Stimulated activated CD8-positive, alpha-beta memory T cell treated with anti-CD3 and anti-CD28 coated beads, Interleukin-15, amount 100 ng/mL, for 4 hours (primary cell): ENCODE data around the gene RNF181.
"Not testable (repeated sequence)": the region's sequence is repeated elsewhere in the genome, so short reads cannot be mapped to it uniquely, and the experiment has no call there.

ENCODE experiments used
- DNase-seq, 2 donors: peaks; one replicate each; pipeline ENCODE4 v3.0.0-alpha.2; 2020; ENCODE audit warnings: low read depth in 2 of 2

RNF181 gene

DNA sequence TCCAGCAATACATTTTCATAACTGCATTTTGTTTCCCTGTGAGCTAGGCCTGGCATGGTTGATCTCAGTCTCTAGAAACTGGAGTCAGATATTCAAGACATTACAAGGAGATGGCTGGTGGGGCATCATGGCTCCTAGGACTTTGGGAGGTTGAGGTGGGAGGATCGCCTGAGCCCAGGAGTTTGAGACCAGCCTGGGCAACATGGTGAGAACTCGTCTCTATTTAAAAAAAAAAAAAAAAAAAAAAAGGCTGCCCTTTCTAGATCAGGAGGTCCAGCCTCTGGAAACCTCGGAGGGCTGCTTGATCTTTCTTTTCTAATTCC, 18.5 kb upstream of the RNF181 start:
- DNase-seq: no peak

DNA sequence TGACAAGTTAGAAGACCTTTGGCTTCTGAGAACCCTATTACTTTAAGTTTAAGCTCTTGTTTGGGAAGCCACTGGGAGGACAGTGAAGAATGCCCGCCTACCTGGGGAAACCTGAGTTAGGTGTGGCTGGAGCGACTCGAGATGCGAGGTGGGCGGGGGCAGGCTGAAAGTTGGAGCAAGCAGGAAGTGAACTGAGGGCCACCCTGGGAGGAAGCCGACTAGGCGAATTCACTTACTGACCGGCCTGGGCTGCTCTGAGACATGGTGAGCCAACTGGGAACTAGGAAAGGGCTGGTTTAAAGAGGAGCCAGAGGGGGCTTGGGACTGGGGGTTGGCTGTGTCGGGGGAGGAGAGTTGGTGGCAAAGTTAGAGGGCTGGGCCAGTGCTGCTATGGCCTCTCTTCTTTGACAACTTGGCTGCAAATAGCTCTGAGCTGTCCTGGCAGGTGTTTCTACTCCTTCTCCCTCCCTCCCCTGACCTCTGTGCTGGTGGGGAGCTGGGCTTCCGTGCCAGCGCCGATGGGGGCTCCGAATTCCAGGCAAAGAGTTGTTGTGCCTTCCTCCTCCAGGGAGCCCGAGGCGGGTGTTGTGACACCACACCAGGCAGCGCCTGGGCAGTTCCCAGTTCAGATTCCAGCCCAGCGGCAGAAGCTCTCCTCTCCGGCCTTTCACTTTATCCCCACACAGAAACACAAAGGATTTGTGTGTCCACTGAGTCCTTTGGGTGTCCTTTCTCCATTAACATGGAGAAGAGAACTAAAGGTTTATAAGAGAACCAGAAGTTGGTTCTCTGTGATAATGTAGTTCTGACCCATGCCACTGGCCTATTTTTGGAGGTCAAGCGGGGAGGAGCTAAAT, 17.9 kb upstream of the RNF181 start, which contains the start of gene VAMP8:
TSS of gene VAMP8 (plus strand) at position 201 of the 857 bp plus-strand sequence. CDS start at position 262, 61 bp downstream.
- DNase-seq: peak in 1 of 2 donors; percentile 21

DNA sequence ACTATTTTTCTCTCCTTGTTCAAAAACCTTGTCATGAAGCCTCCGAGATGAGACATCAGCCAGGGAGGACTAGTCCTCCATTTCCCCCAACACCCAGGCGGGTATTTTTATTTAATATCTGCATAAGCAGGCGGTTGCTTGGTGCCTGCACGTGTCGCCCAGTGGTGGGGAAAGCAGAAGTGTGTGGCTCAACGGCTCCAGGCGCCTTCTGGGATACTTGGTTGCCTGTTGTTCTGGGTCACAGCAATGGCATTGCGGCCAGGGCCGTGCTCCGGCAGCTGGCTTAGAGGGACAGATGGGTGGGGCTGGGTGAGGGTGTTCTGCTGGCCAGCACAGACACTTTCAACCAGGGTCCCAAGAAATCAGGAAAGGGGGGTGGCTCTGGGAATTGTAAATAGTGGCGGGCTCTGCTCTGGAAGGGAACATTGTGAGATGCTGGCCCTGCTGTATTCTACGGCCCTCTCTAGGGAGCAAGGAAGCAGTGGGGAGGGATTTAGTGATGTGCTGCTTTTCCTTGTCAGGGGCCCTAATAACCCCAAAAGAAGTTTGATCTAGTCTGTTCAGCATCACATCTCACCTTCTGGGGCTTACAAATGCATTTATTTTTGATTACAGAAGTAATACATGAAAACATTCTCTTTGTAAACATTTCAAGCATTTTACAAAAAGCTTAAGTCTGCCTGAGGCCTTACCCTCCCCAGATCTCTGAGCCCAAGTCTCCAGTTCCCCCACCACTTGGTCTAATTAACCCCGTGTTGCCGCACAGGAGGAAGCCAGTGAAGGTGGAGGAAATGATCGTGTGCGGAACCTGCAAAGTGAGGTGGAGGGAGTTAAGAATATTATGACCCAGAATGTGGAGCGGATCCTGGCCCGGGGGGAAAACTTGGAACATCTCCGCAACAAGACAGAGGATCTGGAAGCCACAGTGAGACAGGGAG, 17.0 kb upstream of the RNF181 start:
- DNase-seq: no peak

DNA sequence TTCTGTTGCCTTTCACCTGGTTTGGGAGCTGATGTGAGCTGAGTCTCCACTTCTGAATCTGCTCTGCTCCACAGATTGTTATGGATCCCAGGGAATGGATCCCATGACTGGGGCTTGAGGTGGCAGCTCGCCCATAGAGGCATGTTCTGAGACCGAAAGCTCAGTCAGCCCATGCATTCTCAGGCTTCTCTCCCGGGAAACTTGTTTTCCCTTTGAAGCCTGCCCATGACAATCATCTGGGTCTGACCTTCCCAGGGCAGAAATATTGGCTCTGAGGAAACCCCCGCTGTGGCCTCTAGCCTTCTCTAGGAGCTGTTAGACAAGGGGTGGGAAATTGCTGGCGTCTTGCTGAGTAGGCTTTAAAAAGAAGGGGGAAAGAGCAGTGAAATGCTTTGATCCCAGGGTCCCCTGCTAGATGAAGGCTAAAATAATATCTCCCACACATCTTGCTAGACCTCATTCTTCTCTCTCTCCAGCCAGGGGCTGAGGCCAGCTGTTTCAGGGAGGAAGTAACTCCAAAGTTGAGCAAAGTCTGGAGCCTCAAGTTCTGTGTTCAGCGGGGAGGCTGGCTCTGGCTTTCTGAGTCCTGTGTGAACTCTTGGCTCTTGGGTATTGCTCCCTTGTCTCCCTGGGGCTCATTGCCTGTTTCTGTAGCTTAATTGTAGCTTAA, 16.1 kb upstream of the RNF181 start:
- DNase-seq: no peak

DNA sequence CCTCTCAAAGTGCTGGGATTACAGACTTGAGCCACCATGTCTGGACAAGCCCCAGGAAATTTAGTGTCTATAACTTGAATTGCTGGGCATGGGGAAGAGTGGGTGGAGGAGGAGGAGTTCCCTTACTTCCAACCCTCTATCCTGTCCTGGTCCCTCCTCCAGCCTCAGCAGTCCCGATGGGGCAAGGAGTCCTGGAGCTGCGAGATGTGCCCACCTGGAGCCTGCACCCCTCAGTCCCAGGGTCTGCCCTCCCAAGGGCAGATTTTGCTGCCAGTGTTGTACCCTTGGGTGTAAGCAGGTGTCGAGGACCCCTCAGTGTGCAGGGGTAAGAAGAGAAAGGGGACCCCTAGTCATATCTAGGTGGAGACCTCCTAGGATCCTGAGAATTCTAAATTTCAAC, 15.3 kb upstream of the RNF181 start:
- no peak for DNase-seq

DNA sequence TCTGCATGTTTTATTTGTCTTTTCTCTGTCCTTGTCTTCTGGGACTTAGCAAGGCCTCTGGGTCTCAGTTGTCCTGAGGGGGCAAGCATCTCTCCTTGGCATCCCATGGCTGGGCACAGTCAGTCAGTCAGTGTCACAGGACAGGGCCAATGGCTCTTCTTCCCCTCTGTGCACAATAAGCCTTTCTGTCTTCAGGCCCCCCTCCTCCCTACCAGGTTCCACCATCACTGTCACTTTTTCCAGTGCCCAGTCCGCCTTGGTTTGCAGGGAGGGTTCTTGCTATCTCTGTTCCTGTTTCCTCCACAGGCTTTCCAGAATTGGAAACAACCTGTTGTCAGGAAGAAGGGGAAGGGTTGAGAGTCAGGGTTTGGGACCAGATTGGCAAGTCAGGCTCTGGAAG, 13.1 kb upstream of the RNF181 start:
- no peak for DNase-seq

DNA sequence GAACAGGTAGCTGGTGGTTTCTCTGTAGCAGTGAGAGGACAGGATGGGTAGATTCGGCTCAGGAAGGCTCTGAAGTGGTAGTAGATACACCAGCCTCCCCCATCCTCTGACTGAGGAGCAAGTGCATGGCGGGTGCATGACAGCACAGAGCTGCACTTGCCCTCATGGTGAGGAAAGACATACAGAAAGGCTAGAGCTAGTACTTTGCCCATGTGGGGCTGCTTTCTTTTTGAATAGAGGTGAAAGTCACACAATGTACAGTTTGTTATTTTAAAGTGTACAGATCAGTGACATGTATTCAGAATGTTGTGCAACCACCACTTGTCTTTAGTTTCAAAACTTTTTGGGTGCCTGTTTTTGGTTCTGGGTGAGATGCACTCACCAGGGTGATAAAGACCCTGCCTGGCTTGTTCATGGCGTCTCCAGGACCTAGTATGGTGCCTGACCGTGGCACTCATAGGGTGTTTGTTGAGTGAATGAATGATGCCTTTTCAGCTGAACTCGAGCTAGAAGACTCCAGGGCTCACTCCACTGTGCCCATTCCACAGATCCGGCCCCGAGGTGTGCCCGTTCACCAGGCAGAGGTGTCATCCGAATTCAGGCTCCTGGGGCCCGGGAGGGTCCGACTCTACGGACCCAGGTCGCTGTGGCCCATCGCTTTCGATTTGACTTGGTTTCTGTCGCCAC, 11.7 kb upstream of the RNF181 start:
- no peak for DNase-seq

DNA sequence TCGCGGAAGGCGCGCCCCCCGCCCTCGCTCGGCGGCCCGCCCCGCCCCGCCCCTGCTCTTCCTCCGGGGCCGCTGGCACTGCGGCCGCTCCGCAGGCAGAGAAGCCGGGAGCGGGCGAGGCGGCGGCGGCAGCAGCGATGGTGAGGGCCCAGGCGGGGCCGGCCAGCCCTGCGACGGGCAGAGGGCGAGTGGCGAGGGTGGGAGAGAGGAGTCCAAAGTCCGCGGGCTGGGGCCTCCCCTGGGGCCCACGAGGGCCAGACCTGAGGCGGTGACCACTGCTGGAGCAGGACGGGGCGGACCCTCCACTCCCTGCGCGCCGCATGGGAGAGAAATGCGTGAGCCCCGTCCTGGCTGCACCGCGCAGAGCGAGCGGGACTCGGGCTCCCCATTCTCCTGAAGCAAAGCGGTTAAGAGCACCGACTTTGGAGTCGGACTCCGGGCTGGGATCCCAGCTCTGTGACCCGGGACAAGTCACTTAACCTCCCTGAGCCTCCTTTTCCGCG, 11.1 kb upstream of the RNF181 start, which contains the start of gene VAMP5:
TSS of gene VAMP5 (plus strand) at position 78 of the 503 bp plus-strand sequence. CDS start at position 138, 60 bp downstream.
- peak in 1 of 2 donors; percentile 18 for DNase-seq

DNA sequence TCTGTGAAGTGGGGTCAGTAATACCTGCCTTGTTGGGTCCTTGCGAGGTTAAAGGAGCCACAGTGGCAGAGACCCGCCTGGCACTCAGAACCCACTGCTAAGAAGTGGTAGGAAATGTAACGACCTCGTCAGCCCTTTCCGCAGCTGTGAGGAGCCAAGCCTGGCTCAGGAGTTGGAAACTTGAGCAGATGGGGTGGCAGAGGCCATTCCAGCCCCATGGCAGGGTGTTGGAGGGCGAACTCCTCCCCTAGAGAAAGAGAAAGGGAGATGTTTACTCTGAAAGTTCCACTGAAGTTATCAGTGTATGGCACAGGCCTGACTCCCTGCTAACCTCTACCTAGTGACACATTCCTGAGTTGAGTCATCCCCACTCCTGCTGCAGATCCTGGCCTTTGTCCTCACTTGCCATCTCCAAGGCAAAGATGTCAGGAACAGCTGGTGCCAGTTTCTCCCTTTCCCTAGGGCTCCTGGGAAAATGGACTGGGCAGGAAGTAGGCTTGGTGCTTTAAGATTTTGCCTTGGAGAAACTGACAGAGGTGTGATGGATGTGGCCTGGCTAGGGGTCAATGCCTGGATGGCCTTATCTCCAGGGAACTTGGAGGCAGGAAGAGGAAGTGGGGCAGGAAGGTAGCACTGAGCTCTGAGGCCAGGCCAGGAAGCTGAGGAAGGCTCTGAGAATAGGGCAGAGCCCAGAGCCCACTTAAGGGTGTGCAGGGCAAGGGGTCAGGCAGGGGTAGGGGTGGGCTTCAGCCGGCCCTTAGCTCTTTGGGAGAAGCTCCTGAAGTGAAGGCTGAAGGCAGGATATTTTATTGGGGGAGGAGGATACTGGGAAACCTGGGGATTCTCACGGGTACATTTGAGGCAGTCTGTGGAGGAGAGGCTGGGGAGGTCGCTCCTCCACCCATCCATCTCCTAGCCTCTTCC, 10.4 kb upstream of the RNF181 start:
- DNase-seq: no peak

DNA sequence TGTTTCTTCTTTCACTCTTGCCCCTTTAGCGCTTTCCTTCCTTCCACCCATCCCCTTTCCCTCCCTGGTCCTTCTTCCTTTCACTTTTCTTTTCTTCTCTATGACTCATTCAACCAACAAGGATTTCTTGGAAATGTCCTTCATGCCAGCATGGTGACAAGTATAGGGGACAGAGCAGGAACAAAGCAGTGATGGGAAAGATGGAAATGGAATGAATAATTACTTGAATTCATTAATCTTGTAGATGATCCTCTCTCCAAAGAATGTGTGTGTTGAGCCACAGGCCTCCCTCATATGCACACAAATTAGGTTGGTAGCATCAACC, 9.8 kb upstream of the RNF181 start:
- DNase-seq: no peak

DNA sequence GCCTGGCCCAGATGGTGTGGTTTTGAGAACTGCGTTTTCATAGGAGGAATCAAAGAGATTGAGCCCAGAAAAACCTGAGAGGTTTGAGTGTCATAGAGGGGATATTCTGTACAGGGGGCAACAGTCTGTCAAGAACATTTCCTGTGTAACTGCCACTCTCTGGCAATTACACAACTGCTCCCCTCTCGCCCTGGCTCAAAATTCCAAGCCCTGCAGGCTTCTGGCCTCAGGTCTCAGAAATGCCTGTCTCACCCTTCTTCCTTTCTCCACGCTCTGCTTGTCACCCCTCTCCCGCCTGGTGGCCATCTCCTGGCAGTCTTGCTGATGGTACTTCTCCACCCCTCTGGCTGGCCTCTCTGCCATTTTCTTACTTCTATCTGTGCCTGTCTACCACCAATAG, 7.3 kb upstream of the RNF181 start:
- DNase-seq: no peak

DNA sequence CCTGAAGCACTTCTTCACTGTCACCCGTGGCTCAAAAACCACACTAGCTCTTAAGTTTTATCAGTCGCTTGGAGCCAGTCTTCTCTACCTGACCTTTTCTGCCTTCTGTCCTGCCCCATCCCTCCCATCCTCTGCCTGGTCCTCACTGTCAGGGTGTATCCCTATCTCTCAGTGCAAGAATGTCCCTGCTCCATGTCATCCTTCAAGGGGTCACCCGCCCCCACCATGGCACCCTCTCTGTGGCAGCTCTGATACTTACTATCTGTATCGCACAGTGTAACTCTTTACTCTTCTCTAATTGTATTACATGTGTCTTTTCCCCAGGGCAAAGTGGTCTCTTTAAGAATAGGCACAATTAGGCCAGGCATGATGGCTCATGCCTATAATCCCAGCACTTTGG, 6.9 kb upstream of the RNF181 start:
- no peak for DNase-seq

DNA sequence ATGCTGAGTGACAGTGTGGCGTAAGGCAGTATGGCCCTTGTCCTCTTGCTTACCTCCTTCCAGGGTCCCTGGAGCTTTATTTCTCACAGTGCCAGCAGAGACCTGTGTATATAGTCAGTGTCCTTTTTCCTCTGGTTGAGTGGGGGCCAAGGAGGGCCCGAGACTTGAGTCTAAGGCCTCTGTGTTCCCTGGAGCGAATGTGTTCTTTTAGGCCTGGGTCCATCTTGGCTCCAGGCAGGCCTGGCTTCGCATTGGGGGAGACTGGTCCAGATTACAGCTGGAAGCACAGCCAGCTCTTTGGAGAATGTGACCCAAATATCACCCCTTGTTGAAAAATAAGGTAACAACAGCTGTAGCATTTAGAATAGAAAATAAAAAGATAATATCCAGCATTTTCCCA, 6.4 kb upstream of the RNF181 start:
- DNase-seq: no peak

DNA sequence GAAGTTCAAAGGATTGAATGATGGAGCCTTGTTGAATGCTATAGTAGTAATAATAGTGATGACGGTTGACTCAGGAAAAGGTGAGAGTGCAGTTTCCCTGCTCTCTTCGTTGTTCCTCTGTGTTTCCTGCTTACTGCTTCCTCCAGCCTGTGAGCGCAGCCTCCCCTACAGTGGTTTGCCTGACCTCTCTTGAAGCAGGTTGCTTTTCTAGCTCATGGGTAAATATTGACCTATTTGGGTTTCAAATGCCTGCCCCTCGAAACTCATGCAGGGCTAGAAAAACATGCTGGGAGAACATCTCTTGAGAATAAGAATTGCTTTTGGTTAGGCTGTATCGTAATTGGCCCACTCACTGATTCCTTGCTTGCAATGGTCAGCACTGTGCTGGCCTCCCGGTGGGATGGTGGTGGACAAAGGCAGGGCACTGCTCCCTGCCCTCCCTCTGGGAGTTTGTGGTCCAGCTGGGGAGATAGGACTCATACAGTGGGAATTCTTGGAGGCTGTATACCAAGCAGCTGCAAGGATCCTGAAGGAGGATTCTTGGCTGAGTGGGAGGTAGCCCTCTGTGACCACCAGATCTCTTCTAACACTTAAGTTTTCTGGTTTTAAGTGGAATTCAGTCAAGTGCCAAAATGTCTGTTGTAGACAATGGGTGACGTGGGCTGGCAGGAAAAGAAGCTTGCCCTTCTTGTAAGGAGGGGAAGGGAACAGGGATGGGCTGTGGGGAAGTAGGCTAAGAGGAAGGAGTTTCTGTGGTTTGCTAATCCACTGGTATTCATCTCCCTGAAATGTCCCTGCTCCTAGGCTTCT, 5.4 kb upstream of the RNF181 start:
- no peak for DNase-seq

DNA sequence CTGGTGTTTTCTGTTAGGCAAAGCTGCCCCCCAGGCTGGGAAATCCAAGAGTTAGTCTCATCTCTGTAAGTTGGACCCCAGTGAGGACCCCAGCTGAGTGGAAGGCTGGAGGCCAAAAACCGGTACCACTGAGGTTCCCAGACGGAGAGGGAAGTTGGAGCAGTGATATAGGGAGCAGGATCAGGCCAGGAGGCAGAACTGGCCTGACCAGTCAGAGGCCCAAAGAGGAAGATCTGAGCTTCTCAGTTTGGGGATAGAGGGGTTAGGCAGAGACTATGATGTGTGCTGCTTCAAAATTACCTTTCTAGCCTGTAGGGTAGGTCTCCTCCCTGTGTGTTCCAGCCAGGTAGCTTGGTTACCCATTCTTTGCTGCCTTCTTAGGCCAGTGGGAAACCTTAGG, 4.6 kb upstream of the RNF181 start:
- DNase-seq: no peak

DNA sequence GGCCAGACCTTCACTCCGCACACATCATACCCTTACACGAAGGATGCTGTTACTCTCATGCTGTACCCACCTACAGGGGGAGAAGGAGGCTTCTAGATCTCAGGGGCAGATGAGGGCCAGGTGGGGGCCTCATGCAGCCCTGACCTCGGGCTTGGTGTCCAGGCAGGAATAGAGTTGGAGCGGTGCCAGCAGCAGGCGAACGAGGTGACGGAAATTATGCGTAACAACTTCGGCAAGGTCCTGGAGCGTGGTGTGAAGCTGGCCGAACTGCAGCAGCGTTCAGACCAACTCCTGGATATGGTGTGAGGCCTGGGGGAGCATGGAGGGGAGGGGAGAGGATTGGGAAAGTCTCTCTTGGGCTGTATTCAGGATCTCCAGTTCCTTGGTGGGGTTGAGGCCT, 4.0 kb upstream of the RNF181 start:
- no peak for DNase-seq

DNA sequence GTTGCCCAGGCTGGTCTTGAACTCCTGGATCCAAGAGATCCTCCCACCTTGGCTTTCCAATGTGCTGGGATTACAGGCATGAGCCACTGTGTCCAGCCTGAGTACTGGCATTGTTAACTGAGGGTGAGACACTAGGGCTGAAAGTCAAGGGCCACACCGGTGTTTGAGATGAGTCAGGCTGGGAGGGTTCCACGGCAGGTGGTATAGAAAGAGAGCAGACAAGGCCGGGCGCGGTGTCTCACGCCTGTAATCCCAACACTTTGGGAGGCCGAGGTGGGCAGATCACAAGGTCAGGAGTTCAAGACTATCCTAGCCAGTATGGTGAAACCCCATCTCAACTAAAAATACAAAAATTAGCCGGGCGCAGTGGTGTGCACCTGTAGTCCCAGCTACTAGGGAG, 3.2 kb upstream of the RNF181 start:
- DNase-seq: not testable (repeated sequence)

DNA sequence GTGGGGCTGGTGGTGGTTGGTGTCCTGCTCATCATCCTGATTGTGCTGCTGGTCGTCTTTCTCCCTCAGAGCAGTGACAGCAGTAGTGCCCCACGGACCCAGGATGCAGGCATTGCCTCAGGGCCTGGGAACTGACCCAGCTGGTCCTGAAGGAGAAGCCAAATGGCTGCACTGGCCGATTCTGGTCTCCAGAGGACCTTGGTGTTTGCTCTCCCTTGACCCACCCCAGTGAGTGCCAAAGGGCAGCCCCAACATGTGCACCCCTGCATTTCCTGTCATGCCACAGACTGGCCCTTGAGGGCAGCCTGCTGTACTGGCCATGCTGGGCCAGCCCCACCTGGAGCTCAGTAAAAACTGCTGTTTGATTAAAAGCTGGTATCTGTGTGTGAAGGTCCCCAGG, 2.5 kb upstream of the RNF181 start:
- DNase-seq: no peak

DNA sequence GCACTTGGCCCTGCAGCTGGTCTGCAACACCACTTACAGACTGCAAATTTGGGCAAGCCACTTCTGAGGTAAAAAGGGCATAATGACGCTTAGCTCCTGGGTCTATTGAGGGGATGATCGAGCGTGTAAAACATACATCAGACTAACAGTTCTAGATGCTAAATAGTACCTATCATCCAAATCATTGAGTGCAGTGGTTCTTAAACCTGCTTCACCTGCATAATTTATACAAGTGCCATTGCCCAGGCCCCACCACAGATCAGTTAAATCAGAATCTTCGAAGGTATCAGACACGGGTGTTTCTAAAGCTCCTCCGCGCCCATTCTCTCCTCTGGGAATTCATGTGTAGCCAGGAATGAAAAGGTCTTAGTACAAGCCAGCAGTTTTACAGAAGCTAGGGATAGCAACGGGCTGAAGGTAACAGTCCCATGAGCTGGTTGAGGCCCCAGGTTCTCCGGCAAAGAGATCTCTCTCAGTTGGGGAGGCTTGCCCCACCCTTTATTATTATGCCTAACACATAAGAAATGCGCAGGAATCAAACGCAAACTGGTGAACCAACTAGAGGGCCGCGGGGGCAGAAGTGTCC, 737 bp upstream of the RNF181 start:
- no peak for DNase-seq
